HG03097 (cell line): ENCODE results near the gene DCANP1.

ENCODE experiments used
- ATAC-seq: cut with Tn5 transposase; IDR thresholded peaks from one replicate; pipeline ENCODE4 v1.9.1; 2021; ENCODE audit not compliant: unreplicated experiment, low FRiP score

The DCANP1 gene

GRCh38 chr5:135481387-135481786 is 34.2 kb upstream of the DCANP1 start:
- no peak for ATAC-seq

GRCh38 chr5:135480511-135480910 is 33.4 kb upstream of the DCANP1 start:
- ATAC-seq: no peak

DNA sequence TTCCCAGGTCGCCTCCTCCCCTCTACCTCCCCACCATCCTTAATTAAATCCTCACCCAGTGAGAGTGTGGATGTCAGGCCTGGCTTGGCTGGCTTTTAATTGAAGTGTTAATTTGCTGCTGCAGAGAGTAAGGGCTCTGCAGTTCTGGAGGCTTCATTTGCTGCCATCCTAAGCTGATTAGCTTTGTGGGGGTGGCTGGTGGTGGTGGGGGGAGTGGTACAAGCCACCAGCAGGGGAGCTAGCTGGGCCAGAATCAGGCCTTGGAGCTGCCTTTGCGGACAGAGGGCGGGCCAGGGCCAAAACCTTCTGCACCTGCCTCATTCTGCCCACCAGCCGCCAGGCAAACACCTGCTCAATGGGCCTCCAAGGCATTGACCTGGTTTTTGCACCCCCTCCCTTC is 31.8 kb upstream of the DCANP1 start:
- no peak for ATAC-seq

DNA sequence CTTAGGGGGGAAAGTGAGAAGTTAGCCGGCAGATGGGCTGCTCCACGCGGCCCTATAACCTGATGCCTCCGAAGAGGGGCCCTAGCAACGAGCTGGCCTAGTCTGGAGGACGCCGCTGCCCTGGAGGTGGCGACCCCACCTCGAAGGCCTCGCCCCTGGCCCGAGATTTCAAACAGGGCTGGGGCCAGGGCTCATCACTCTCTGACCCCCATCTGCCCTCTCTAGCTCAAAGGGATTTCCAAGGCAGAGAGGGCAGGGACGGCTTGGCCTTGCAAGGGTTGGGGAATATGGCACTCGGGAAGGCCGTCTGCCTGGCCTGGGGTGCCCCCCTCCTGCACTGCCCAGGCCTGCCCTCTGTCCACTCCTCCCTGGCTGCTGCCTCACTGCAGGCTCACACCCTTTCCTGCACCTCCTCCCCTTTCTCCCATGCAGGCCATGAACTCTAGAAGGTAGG is 30.5 kb upstream of the DCANP1 start:
- ATAC-seq: no peak

GRCh38 chr5:135476615-135477581 is 29.8 kb upstream of the DCANP1 start:
- no peak for ATAC-seq

DNA sequence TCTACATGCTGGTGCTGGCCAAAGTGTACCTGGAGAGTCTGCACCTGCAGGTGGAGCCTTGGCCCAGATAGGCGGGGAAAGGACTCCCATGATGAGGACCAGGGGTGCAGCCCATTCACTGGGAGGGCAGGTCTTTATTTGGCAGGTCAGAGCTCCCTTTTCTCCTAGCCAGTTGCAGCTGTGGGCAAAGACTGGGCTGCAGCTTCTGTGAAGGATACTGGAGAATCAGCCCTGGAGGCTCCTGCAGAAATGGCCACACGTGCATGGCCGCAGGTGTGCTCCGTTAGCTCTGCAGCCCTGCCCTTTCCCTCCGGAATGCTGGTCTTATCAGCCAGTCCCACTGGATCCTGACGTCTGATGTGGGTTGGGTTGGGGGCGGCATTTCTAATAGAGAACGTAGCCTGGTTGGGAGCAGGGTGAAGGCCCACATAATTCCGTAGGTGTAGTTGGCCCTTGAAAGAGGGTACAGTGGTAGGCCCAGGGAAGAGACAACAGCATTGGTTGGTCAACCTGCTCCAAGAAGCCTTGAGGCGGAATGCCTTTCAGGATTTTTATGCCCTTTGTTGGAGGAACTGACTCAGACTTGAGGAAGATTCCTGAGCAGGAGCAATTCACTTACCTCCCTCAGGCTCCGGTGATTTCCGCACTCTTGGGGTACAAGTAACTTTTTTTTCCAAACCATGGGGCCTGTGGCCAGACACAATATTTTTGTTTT is 27.0 kb upstream of the DCANP1 start:
- ATAC-seq: no peak

DNA sequence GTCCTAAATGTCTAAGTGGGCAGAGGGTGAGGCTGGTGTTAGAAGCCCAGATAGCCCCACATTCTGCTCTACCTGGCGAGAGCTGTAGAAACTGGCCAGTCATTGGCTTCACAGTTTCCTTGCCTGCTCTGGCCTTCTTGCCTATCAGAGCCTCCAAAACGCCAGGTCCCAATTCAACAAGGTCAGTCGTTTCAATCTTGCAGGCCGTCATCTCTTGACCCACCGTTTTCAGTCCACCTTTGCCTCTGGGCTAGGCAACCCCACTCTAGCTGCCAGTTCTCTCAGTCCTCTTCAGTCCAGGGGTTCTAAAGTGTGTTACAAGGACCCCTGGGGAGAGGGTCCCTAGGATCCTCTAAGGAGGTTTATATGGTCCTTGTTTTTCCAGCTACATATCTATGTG is 25.0 kb upstream of the DCANP1 start:
- no peak for ATAC-seq

DNA sequence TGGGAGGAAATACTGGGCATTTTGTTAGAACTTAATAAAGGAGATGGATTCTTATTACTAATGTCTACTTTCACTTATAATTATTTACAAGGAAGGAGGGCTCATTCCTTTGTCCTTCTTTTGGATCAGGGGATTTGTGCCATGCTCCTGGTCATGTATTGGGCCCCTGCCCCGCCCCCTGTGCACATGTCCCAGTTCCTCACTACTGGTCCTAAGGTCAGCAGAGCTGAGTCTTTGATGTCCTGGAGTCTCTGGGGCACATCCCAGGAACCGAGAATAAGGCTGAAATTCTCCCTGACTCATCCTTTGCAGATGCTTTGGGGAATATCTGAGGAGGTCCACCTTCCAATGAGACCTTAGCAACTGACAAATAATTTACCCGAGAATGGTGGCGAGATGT is 24.6 kb upstream of the DCANP1 start:
- no peak for ATAC-seq

GRCh38 chr5:135469911-135470310 is 22.8 kb upstream of the DCANP1 start:
- ATAC-seq: no peak

DNA sequence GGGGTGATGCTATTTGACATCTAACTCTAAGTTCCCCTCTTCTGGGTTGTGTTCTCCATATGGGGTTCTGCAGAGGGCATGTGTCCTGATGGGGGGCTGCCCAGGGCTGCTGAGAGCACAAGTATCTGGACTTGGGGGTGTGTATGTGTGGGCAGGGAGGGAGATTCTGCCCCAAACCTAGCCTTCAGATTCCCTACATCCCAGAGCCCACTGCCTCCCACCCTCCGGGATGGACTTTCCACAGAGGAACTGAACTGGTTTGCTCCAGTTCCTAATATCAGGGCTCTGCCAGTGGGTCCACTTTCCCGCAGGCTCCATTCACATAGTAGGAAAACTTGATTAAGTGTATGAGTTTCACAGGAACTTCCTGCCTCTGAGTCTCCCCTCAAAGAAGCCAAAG is 21.4 kb upstream of the DCANP1 start:
- no peak for ATAC-seq

- no peak for ATAC-seq
Observed at GRCh38 chr5:135467871-135468485, 20.8 kb upstream of the DCANP1 start.

DNA sequence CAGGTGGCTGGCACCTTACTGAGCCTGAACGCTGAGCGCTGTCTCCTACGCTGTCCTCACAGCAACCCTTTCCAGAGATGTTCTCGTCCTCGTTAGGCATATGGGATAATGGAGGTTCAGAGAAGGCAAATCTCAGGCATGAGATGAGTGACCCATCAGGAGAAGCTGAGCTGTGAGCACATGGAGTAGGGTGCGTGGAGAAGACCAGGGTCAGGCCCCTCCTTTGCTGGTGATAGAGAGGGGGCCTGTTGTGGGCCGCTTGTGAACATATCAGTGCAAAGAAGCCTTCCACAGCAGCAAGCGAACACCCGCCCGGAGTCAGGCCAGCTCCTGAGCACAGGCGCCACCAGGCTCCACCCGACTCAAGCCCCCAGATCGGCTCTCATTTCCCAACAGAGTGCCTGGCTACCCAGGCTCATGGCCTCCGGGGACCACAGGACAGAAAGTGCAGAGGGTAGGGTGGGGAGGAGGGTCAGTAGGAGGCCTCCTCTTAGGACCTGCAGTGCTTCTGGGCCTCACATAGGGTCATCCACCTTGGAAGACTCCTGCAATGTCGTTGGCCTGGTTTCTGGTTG is 20.0 kb upstream of the DCANP1 start:
- no peak for ATAC-seq

DNA sequence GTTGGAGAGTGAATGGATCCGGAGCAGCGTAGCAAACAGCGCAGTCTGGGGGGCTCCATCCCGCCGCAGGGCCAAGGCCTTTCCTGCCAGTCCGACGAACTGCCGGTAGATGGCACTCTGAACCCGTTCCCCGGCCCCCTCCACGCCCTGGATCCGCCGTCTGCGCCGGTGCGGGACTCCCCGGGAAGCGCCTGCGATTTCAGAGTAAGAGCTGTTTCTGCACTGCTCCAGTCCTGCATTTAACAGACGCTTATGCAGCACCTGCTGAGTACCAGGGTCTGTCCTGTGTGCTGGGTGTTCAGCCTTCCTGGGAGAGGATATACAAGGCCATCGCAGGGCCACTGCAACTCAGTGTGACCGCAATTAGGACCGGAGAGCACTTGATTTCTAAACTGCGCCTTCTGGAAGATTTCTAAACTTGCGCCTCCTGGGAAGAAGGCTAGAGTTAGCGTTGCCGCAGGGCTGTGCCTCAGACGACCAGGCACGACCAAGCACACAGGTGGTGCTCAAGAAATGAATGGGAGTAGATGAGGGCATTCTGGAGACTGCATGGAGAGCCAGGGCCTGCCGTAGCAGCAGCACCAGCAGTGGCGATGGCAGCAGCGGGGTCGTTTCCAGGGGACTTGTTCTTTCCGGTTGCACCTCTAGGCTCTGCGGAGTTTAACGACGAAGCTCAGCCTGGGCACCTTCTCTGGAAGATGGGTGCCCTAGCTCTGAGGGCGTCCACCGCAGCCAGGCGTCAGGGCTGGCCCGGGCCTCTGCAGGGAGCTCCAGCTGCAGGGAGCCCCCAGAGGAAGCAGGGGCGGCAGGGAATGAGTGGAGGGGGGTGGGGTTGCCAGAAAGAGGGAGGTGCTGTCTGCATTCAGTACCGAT is 19.3 kb upstream of the DCANP1 start:
- ATAC-seq: peak; percentile 70

GRCh38 chr5:135465391-135466122 is 18.4 kb upstream of the DCANP1 start:
- ATAC-seq: no peak

- no peak for ATAC-seq
Observed at GRCh38 chr5:135462304-135462703, 15.2 kb upstream of the DCANP1 start.

GRCh38 chr5:135461481-135462151 is 14.5 kb upstream of the DCANP1 start:
- no peak for ATAC-seq

DNA sequence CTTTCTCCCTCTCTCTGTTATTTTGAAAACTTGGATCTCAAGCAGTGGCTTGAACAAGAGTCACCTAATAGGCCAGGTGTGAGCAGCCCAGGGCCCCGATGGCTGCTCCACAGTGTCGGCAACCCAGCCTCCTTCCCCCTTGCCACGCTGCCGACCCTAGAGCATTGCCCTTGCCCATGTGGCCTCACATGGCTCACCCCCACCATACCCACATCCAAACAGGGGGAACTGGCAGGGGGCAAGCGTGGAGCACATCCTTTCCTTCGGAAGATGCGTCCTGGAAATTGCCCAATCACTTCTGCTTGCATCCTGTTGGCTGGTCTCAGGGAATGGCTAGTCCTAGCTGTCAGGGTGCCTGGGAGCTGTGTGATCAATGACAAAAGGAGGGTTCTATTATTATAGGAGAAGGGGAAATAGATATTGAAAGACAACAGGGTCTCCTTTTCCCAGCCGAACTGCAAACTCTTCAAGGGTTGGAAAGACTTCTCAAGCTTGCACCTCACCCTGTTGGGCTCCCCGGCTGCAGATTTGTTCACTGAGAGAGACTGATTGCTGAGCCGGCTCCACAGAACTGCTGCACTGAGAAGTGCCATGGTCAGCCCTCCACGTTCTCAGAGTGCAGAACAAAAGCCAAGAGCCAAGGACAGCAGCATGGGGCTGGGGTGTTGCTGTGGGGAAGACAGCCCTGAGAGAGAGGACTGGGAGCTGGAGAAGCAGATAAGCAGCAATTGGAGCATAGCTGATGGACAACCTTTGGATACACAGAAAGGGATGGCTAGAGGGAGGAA is 13.3 kb upstream of the DCANP1 start:
- no peak for ATAC-seq

- no peak for ATAC-seq
Observed at GRCh38 chr5:135458921-135459331, 11.8 kb upstream of the DCANP1 start.
